Kidney (tissue), 14 donors: ENCODE data around the gene ZBED5. TPM values are rescaled to one million over a fixed set of nuclear protein-coding genes. Genes with fewer than 3 reads are reported as not detected.

Experiments
- DNase-seq, 5 donors: peaks; one replicate each; pipeline ENCODE4 v3.0.0-alpha.2; 2013 to 2020
- FAIRE-seq: peaks from 2 replicates; lab custom pipeline; 2012; peaks lifted over from hg19 to GRCh38; lab: Jason Lieb, UNC
- H3K27ac ChIP-seq, 2 donors: one replicate each; pipeline ENCODE4 v1.7.0; 2013; ENCODE audit warnings: low read depth in 2 of 2, low read length in 2 of 2, inconsistent platforms in 1 of 2
- H3K27me3 ChIP-seq: one replicate; pipeline ENCODE4 v1.7.1; 2013; ENCODE audit warnings: low read length, inconsistent platforms; ENCODE audit not compliant: control insufficient read depth, insufficient read depth
- H3K36me3 ChIP-seq, 3 donors: one replicate each; pipeline versions ENCODE4 v1.7.0 to v1.7.1; 2013; ENCODE audit warnings: low read length in 3 of 3, control low read depth in 1 of 3, inconsistent platforms in 1 of 3; ENCODE audit not compliant: insufficient read depth in 3 of 3, control insufficient read depth in 2 of 3
- H3K4me1 ChIP-seq, 3 donors: one replicate each; pipeline versions ENCODE4 v1.7.0 to v1.7.1; 2013; ENCODE audit warnings: low read length in 3 of 3, inconsistent platforms in 1 of 3, low read depth in 1 of 3; ENCODE audit not compliant: control insufficient read depth in 2 of 3, insufficient read depth in 2 of 3
- H3K4me3 ChIP-seq, 3 donors: one replicate each; pipeline versions ENCODE4 v1.7.0 to v1.8.1; 2013; ENCODE audit warnings: low read length in 3 of 3, control low read depth in 1 of 3, inconsistent platforms in 1 of 3
- H3K9ac ChIP-seq, 3 donors: one replicate each; pipeline versions ENCODE4 v1.7.0 to v1.7.1; 2013; ENCODE audit warnings: low read length in 3 of 3, control low read depth in 1 of 3, inconsistent platforms in 1 of 3
- H3K9me3 ChIP-seq, 3 donors: one replicate each; pipeline versions ENCODE4 v1.7.0 to v1.7.1; 2013; ENCODE audit warnings: low read length in 3 of 3, control low read depth in 1 of 3, inconsistent platforms in 1 of 3; ENCODE audit not compliant: control insufficient read depth in 2 of 3, insufficient read depth in 1 of 3
- intact Hi-C: fragments of 100-400 bp; cut with DNase I; formaldehyde crosslinking; loops from one replicate; pipeline ENCODE4 v1.11.1; 2022
- polyA plus RNA-seq: library from polyadenylated mRNA; stranded (reverse); fragments of 350-450 nt; fragmentation: Illumina TruSeq; extraction: RNeasy Lipid Tissue Mini Kit (QIAGEN cat#74804); gene quantifications from one replicate; pipeline ENCODE4 v1.2.3, GENCODE V29; 2014; ENCODE audit warnings: low read depth, low replicate concordance; ENCODE audit not compliant: insufficient read depth
- total RNA-seq: library from RNA; stranded (reverse); fragmentation: NEBNext Ultra II Directional; extraction: Animal tissue kit (Norgen Biotek cat#: 25700); gene quantifications from one replicate; pipeline ENCODE4 v1.2.1, GENCODE V29; 2021
- TF ChIP-seq, protein P1 (sequence below): IDR thresholded peaks from 3 replicates; pipeline ENCODE4 v1.5.1; 2012; ENCODE audit warnings: mild to moderate bottlenecking, moderate library complexity, borderline replicate concordance; ENCODE audit not compliant: insufficient read depth; ENCODE audit errors: extremely low read depth
- donor health status: control.
- donor health status: control.
- donor health status: control.
- donor health status: control.
- donor health status: control.
- donor health status: DM: yes; HTN: yes; CAD: no.
- donor health status: Normal renal cell carcinoma (clear cell type).

Gene ZBED5
- total and polyA plus RNA-seq, 2 donors from 2014 or later, result 25.2 to 59.7 TPM

DNA sequence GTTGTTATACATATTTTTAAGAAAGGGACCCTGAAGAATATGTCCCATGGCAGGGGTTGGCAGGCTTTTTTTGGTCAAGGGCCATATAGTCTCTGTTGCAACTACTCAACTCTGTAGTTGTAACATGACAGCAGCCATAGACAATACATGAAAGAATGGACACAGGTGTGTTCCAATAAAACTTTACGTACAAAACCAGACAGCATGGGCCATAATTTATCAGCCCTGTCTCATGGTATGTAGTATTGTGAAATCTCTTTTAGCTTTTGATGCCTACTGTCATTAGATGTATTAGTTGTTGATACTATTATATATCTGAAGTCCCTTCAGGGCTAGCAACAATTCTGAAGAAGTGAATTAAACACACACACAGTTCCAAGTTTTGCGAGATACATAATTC lies 2.6 kb downstream of the ZBED5 start:
- no peak for DNase-seq
- Histone ChIP-seq H3K4me1 (peaks cover 0 to 5% (median 4%) of the 10 kb centered on the region in 3 donors), H3K36me3 (peaks cover 11 to 29% (median 22%) of the 10 kb centered on the region in 3 donors), H3K9ac (no peak overlapping the region), H3K27me3 (no peaks in the 10 kb centered on the region), H3K27ac (no peak overlapping the region), H3K9me3 (no peaks in the 10 kb centered on the region), H3K4me3 (no peak overlapping the region)
- TF ChIP-seq, protein P1, sequence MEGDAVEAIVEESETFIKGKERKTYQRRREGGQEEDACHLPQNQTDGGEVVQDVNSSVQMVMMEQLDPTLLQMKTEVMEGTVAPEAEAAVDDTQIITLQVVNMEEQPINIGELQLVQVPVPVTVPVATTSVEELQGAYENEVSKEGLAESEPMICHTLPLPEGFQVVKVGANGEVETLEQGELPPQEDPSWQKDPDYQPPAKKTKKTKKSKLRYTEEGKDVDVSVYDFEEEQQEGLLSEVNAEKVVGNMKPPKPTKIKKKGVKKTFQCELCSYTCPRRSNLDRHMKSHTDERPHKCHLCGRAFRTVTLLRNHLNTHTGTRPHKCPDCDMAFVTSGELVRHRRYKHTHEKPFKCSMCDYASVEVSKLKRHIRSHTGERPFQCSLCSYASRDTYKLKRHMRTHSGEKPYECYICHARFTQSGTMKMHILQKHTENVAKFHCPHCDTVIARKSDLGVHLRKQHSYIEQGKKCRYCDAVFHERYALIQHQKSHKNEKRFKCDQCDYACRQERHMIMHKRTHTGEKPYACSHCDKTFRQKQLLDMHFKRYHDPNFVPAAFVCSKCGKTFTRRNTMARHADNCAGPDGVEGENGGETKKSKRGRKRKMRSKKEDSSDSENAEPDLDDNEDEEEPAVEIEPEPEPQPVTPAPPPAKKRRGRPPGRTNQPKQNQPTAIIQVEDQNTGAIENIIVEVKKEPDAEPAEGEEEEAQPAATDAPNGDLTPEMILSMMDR, result no peak
- no peak for FAIRE-seq
- intact Hi-C loops, result loop anchor here (10.0 kb wide), 1 partner anchor 50 kb away; the partner anchor contains the start of gene EIF4G2

GRCh38 chr11:10847960-10848860 lies 9.6 kb downstream of the ZBED5 start:
- Histone ChIP-seq H3K4me3 (no peak overlapping the region), H3K9me3 (no peaks in the 10 kb centered on the region), H3K4me1 (peaks cover 0 to 2% (median 0%) of the 10 kb centered on the region in 3 donors), H3K27me3 (no peaks in the 10 kb centered on the region), H3K27ac (no peak overlapping the region), H3K9ac (no peak overlapping the region), H3K36me3 (peaks cover 2 to 8% (median 8%) of the 10 kb centered on the region in 3 donors)
- TF ChIP-seq, protein P1, result no peak
- DNase-seq (no peak), FAIRE-seq (no peak)
- intact Hi-C loops, result no loop called here

GRCh38 chr11:10846660-10847059 lies 11.2 kb downstream of the ZBED5 start:
- no peak overlapping the region for H3K27ac ChIP-seq
- H3K4me3 ChIP-seq, result no peak overlapping the region
- TF ChIP-seq, protein P1, result no peak
- peaks cover 0 to 2% (median 0%) of the 10 kb centered on the region in 3 donors for H3K4me1 ChIP-seq
- H3K9me3 ChIP-seq, result no peaks in the 10 kb centered on the region
- intact Hi-C loops, result no loop called here
- no peaks in the 10 kb centered on the region for H3K36me3 ChIP-seq
- H3K27me3 ChIP-seq, result no peaks in the 10 kb centered on the region
- no peak overlapping the region for H3K9ac ChIP-seq
- FAIRE-seq (no peak), DNase-seq (no peak)
